Esophagus muscularis mucosa (tissue), 3 donors: ENCODE results near the gene TMEM219.

Source experiments
- CTCF ChIP-seq, 3 experiments: fragments of 200-600 bp in 2 of 3; fragments of 450-650 bp in 1 of 3; sonication (generic) in 2 of 3; IDR thresholded peaks; one replicate each; pipeline ENCODE4 v1.5.1; 2017 to 2019; ENCODE audit warnings: antibody characterized with exemption in 3 of 3, mild to moderate bottlenecking in 2 of 3, moderate library complexity in 1 of 3
- POLR2A ChIP-seq: fragments of 450-650 bp; IDR thresholded peaks from one replicate; pipeline ENCODE4 v1.6.1; 2017; ENCODE audit warnings: antibody characterized with exemption, moderate library complexity, mild to moderate bottlenecking, low read depth

GRCh38 chr16:30011714-30012504 is 50.0 kb downstream of the TMEM219 start:
- TF ChIP-seq CTCF (IDR thresholded peaks at IDR 0.05) (no peak), POLR2A (no peak)
